GM18502 (cell line): ENCODE data around the gene ELFN1.
"Not testable (repeated sequence)": the region's sequence is repeated elsewhere in the genome, so short reads cannot be mapped to it uniquely, and the experiment has no call there.

ENCODE experiments used
- ATAC-seq: cut with Tn5 transposase; IDR thresholded peaks from one replicate; pipeline ENCODE4 v1.9.1; 2021; ENCODE audit warnings: mild to moderate bottlenecking; ENCODE audit not compliant: unreplicated experiment, poor library complexity

Gene ELFN1

GRCh38 chr7:1749351-1749863, 79.3 kb downstream of the ELFN1 start:
- ATAC-seq: no peak

- ATAC-seq: no peak
Observed at GRCh38 chr7:1749864-1750466, 79.9 kb downstream of the ELFN1 start.

- ATAC-seq: no peak
Observed at GRCh38 chr7:1750541-1751021, 80.5 kb downstream of the ELFN1 start.

GRCh38 chr7:1752111-1752510, 82.0 kb downstream of the ELFN1 start:
- no peak for ATAC-seq

GRCh38 chr7:1752771-1753563, 82.9 kb downstream of the ELFN1 start:
- no peak for ATAC-seq

- ATAC-seq: no peak
Observed at GRCh38 chr7:1753564-1753867, 83.4 kb downstream of the ELFN1 start.

GRCh38 chr7:1754345-1754908, 84.3 kb downstream of the ELFN1 start:
- ATAC-seq: no peak

GRCh38 chr7:1755783-1756625, 85.9 kb downstream of the ELFN1 start:
- no peak for ATAC-seq

GRCh38 chr7:1757601-1758000, 87.5 kb downstream of the ELFN1 start:
- no peak for ATAC-seq

GRCh38 chr7:1758028-1758858, 88.2 kb downstream of the ELFN1 start:
- ATAC-seq: no peak

- ATAC-seq: no peak
Observed at GRCh38 chr7:1758859-1759521, 88.9 kb downstream of the ELFN1 start.

GRCh38 chr7:1761097-1761496, 91.0 kb downstream of the ELFN1 start:
- ATAC-seq: no peak

GRCh38 chr7:1761774-1762173, 91.7 kb downstream of the ELFN1 start:
- no peak for ATAC-seq

- no peak for ATAC-seq
Observed at GRCh38 chr7:1762238-1762945, 92.3 kb downstream of the ELFN1 start.

GRCh38 chr7:1763033-1763432, 93.0 kb downstream of the ELFN1 start:
- ATAC-seq: no peak

- ATAC-seq: not testable (repeated sequence)
Observed at GRCh38 chr7:1763911-1764310, 93.8 kb downstream of the ELFN1 start.

GRCh38 chr7:1765336-1765735, 95.3 kb downstream of the ELFN1 start:
- no peak for ATAC-seq

GRCh38 chr7:1767524-1767923, 97.4 kb downstream of the ELFN1 start:
- ATAC-seq: no peak

- ATAC-seq: no peak
Observed at GRCh38 chr7:1768832-1769231, 98.8 kb downstream of the ELFN1 start.
